ENCODE measurements around the gene SCEL.

DNA sequence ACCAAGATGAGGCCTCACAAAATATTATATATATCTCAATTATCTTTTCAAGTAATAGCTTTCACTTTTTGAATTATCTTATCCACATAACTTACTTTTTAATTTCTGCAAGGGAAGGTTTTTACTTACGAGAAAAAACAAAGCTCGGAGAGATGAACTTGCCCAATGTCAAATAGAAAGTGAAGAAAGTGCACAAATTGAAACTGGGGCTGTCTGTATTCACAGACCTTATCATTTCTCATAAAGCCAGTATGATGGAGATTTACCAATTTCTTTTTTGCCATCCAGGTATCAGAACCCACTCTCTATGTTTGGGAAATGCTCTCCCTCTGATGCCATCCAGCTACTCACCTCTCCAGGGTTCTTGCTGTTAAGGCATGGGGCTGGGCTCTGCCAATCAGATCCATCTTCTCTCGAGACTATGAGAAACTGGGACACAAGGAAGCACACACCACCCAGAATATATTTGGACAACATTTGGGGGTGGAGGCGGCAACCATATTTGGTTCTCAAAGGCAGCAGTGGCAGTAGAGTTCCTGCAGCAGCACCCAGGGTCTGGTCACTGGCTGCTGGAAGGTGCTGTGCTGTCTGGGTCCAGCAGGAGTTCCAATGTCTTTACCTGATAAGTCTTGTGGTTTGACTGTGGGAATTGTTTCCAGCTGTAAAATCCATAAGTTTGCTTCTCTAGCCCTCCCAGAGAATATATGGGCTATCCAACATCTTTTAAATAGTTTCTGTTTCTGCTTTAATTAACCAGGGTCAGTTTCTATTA, 45.8 kb upstream of the SCEL start:
- TF ChIP-seq POLR2AphosphoS5 (IDR thresholded peaks at IDR 0.05): no peak
- TF ChIP-seq, protein P1, sequence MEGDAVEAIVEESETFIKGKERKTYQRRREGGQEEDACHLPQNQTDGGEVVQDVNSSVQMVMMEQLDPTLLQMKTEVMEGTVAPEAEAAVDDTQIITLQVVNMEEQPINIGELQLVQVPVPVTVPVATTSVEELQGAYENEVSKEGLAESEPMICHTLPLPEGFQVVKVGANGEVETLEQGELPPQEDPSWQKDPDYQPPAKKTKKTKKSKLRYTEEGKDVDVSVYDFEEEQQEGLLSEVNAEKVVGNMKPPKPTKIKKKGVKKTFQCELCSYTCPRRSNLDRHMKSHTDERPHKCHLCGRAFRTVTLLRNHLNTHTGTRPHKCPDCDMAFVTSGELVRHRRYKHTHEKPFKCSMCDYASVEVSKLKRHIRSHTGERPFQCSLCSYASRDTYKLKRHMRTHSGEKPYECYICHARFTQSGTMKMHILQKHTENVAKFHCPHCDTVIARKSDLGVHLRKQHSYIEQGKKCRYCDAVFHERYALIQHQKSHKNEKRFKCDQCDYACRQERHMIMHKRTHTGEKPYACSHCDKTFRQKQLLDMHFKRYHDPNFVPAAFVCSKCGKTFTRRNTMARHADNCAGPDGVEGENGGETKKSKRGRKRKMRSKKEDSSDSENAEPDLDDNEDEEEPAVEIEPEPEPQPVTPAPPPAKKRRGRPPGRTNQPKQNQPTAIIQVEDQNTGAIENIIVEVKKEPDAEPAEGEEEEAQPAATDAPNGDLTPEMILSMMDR (IDR thresholded peaks at IDR 0.05): no peak
- TF ChIP-seq EP300 (IDR thresholded peaks at IDR 0.05): no peak
